Liver (tissue), 9 donors: Measurements from ENCODE around the gene KAT6B. TPM values are rescaled to one million over a fixed set of nuclear protein-coding genes. Genes with fewer than 3 reads are reported as not detected.

Experiments
- DNase-seq: peaks from one replicate; pipeline ENCODE4 v3.0.0-alpha.2; 2017; ENCODE audit warnings: low spot score
- H3K27ac ChIP-seq, 2 donors: one replicate each; pipeline ENCODE4 v1.7.0; 2013; ENCODE audit warnings: inconsistent platforms in 2 of 2, low read length in 2 of 2, control low read depth in 1 of 2, low read depth in 1 of 2, mild to moderate bottlenecking in 1 of 2
- H3K27me3 ChIP-seq, 4 donors: one replicate each; pipeline versions ENCODE4 v1.6.1 to v1.7.0; 2013; ENCODE audit warnings: low read length in 3 of 4, inconsistent platforms in 1 of 4, mild to moderate bottlenecking in 1 of 4, moderate library complexity in 1 of 4; ENCODE audit not compliant: control insufficient read depth in 4 of 4, insufficient read depth in 4 of 4
- H3K36me3 ChIP-seq, 4 donors: one replicate each; pipeline versions ENCODE4 v1.6.1 to v1.7.0; 2013; ENCODE audit warnings: low read length in 3 of 4, mild to moderate bottlenecking in 3 of 4, low read depth in 1 of 4, moderate library complexity in 1 of 4; ENCODE audit not compliant: control insufficient read depth in 4 of 4, insufficient read depth in 3 of 4
- H3K4me1 ChIP-seq, 4 donors: one replicate each; pipeline versions ENCODE4 v1.6.1 to v1.7.0; 2013; ENCODE audit warnings: low read length in 3 of 4, mild to moderate bottlenecking in 3 of 4, moderate library complexity in 1 of 4; ENCODE audit not compliant: control insufficient read depth in 4 of 4, insufficient read depth in 4 of 4
- H3K4me3 ChIP-seq, 3 donors: one replicate each; pipeline versions ENCODE4 v1.6.1 to v1.7.0; 2013; ENCODE audit warnings: low read length in 3 of 3, control low read depth in 1 of 3, low read depth in 1 of 3, mild to moderate bottlenecking in 1 of 3
- H3K9ac ChIP-seq, 2 donors: one replicate each; pipeline ENCODE4 v1.7.0; 2013; ENCODE audit warnings: low read length in 2 of 2, mild to moderate bottlenecking in 2 of 2, moderate library complexity in 2 of 2, control low read depth in 1 of 2, low read depth in 1 of 2
- H3K9me3 ChIP-seq, 4 donors: one replicate each; pipeline versions ENCODE4 v1.6.1 to v1.7.0; 2013; ENCODE audit warnings: low read length in 3 of 4; ENCODE audit not compliant: control insufficient read depth in 4 of 4
- EGR1 ChIP-seq, 2 donors: IDR thresholded peaks; 2 replicates each; pipeline ENCODE4 v1.6.1; 2016 to 2018; ENCODE audit warnings: antibody characterized with exemption in 2 of 2, low read depth in 2 of 2
- FOXA1 ChIP-seq: IDR thresholded peaks from 2 replicates; pipeline ENCODE4 v1.6.1; 2016; ENCODE audit warnings: antibody characterized with exemption
- GABPA ChIP-seq, 2 donors: IDR thresholded peaks in 1 of 2; conservative IDR thresholded peaks in 1 of 2; 2 replicates each; pipeline ENCODE4 v1.6.1; 2016; ENCODE audit warnings: antibody characterized with exemption in 2 of 2, mild to moderate bottlenecking in 1 of 2, moderate library complexity in 1 of 2
- HNF4A ChIP-seq, 2 donors: conservative IDR thresholded peaks; 2 replicates each; pipeline ENCODE4 v1.6.1; 2016; ENCODE audit warnings: antibody characterized with exemption in 2 of 2, mild to moderate bottlenecking in 2 of 2
- HNF4G ChIP-seq: IDR thresholded peaks from 2 replicates; pipeline ENCODE4 v1.6.1; 2016; ENCODE audit warnings: antibody characterized with exemption
- JUND ChIP-seq, 2 donors: IDR thresholded peaks; 2 replicates each; pipeline ENCODE4 v1.6.1; 2016; ENCODE audit warnings: antibody characterized with exemption in 2 of 2
- MAX ChIP-seq: IDR thresholded peaks from 2 replicates; pipeline ENCODE4 v1.6.1; 2016; ENCODE audit warnings: antibody characterized with exemption
- NR2F2 ChIP-seq: IDR thresholded peaks from 2 replicates; pipeline ENCODE4 v1.6.1; 2016; ENCODE audit warnings: antibody characterized with exemption
- RAD21 ChIP-seq, 2 donors: IDR thresholded peaks; 2 replicates each; pipeline ENCODE4 v1.6.1; 2016; ENCODE audit warnings: antibody characterized with exemption in 2 of 2, mild to moderate bottlenecking in 2 of 2
- REST ChIP-seq: IDR thresholded peaks from 2 replicates; pipeline ENCODE4 v1.6.1; 2016; ENCODE audit warnings: antibody characterized with exemption, mild to moderate bottlenecking
- RXRA ChIP-seq, 2 donors: IDR thresholded peaks; 2 replicates each; pipeline ENCODE4 v1.6.1; 2017 to 2018; ENCODE audit warnings: antibody characterized with exemption in 2 of 2, mild to moderate bottlenecking in 1 of 2
- TAF1 ChIP-seq: conservative IDR thresholded peaks from 2 replicates; pipeline ENCODE4 v1.6.1; 2016; ENCODE audit warnings: antibody characterized with exemption, mild to moderate bottlenecking
- YY1 ChIP-seq: IDR thresholded peaks from 2 replicates; pipeline ENCODE4 v1.6.1; 2016; ENCODE audit warnings: antibody characterized with exemption, mild to moderate bottlenecking
- WGBS: extraction: QIAGEN DNeasy Blood & Tissue Kit; methylation state at CpG from one replicate; pipeline ENCODE4 v1.1.7; 2013; 5-methylcytosine and 5-hydroxymethylcytosine counted together
- polyA plus RNA-seq, 2 donors: library from polyadenylated mRNA; stranded (reverse) in 1 of 2; unstranded in 1 of 2; fragments of 200-250 nt in 1 of 2; fragments of >200 nt in 1 of 2; fragmentation: Nextera tagmentation in 1 of 2; extraction: Ambion mirVana in 1 of 2; gene quantifications; one replicate each; pipeline versions ENCODE4 v1.2.1 to v1.2.3, GENCODE V29; 2013 to 2015
- total RNA-seq, 2 donors: library from RNA; depleted of rRNA; stranded (reverse); fragments of >200 nt; gene quantifications; one replicate each; pipeline ENCODE4 v1.2.3, GENCODE V29; 2014
- TF ChIP-seq, protein P1 (sequence below): fragments of 150-350 bp; IDR thresholded peaks from 2 replicates; pipeline ENCODE4 v1.5.1; 2017; ENCODE audit warnings: improper control_type of control experiment, low read depth, low read length; ENCODE audit not compliant: missing input control
- TF ChIP-seq, protein P2 (sequence below): IDR thresholded peaks from 2 replicates; pipeline ENCODE4 v1.6.1; 2016; ENCODE audit warnings: antibody characterized with exemption
- TF ChIP-seq, protein P3 (sequence below): IDR thresholded peaks from 2 replicates; pipeline ENCODE4 v1.6.1; 2016; ENCODE audit warnings: antibody characterized with exemption
- donor health status: healthy.
- donor health status: healthy.
- donor health status: healthy.
- donor health status: healthy.
- donor health status: healthy.

KAT6B gene
- total and polyA plus RNA-seq, 4 donors = 2.0 to 21.2 (median 8.8) TPM

DNA sequence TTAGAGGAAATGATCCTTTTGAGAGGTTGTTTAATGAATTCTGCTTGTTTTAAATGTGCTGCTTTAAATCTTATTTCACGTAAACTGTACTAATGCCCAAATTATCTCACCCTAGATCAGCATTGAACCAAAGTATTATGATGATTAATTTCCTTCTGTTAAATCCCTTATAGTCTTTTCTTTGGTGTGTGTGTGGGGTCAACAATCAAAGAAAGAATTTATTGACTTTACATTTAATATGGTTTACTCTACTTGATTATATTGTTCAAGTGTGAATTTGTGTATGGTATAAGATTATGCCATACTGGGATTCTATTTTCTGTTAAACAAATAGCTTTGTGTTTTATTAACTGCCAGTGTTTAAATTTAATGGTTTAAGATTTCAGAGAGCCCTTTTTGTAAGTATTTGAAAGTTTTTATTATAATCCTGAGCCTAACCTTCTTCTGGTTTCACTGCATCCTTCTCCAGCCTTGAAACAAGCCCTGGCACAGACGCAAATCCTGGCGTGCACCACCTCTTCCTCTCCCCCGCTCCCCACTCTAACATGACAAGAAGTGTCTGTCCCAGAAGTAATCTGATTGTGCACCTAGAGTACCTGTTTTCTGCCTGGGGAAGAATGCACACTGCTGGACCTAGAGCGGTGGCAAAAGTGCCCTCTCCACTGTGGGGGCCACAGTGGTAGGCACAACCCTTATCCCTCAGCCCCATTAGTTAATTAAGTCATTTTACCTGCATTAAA is 70.6 kb downstream of the KAT6B start:
- Histone ChIP-seq H3K27ac (no peak overlapping the region), H3K27me3 (no peaks in the 10 kb centered on the region), H3K9ac (no peak overlapping the region), H3K36me3 (no peaks in the 10 kb centered on the region), H3K4me1 (peaks cover 0 to 5% (median 0%) of the 10 kb centered on the region in 4 donors), H3K4me3 (no peak overlapping the region), H3K9me3 (no peaks in the 10 kb centered on the region)
- TF ChIP-seq NR2F2 (no peak), GABPA (IDR thresholded peaks at IDR 0.05 in 1 of 2, conservative IDR thresholded peaks at IDR 0.05 in 1 of 2) (no peak), RAD21 (IDR thresholded peaks at IDR 0.05) (no peak), HNF4A (conservative IDR thresholded peaks at IDR 0.05) (no peak), YY1 (no peak), TAF1 (no peak), EGR1 (IDR thresholded peaks at IDR 0.05; ENCODE audit: low read depth in 2 of 2) (no peak), FOXA1 (no peak), HNF4G (no peak), JUND (IDR thresholded peaks at IDR 0.05) (no peak), REST (no peak), MAX (no peak), RXRA (IDR thresholded peaks at IDR 0.05) (no peak)
- TF ChIP-seq, protein P1, sequence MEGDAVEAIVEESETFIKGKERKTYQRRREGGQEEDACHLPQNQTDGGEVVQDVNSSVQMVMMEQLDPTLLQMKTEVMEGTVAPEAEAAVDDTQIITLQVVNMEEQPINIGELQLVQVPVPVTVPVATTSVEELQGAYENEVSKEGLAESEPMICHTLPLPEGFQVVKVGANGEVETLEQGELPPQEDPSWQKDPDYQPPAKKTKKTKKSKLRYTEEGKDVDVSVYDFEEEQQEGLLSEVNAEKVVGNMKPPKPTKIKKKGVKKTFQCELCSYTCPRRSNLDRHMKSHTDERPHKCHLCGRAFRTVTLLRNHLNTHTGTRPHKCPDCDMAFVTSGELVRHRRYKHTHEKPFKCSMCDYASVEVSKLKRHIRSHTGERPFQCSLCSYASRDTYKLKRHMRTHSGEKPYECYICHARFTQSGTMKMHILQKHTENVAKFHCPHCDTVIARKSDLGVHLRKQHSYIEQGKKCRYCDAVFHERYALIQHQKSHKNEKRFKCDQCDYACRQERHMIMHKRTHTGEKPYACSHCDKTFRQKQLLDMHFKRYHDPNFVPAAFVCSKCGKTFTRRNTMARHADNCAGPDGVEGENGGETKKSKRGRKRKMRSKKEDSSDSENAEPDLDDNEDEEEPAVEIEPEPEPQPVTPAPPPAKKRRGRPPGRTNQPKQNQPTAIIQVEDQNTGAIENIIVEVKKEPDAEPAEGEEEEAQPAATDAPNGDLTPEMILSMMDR = no peak
- TF ChIP-seq, protein P2, sequence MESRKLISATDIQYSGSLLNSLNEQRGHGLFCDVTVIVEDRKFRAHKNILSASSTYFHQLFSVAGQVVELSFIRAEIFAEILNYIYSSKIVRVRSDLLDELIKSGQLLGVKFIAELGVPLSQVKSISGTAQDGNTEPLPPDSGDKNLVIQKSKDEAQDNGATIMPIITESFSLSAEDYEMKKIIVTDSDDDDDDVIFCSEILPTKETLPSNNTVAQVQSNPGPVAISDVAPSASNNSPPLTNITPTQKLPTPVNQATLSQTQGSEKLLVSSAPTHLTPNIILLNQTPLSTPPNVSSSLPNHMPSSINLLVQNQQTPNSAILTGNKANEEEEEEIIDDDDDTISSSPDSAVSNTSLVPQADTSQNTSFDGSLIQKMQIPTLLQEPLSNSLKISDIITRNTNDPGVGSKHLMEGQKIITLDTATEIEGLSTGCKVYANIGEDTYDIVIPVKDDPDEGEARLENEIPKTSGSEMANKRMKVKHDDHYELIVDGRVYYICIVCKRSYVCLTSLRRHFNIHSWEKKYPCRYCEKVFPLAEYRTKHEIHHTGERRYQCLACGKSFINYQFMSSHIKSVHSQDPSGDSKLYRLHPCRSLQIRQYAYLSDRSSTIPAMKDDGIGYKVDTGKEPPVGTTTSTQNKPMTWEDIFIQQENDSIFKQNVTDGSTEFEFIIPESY = no peak
- TF ChIP-seq, protein P3, sequence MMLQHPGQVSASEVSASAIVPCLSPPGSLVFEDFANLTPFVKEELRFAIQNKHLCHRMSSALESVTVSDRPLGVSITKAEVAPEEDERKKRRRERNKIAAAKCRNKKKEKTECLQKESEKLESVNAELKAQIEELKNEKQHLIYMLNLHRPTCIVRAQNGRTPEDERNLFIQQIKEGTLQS = no peak
- DNase-seq = no peak
- 90% methylated on average over 5 of the region's 5 CpGs for WGBS
